B cell (primary cell): ENCODE measurements around the gene BBS1.

Experiments
- EZH2 ChIP-seq: IDR thresholded peaks from 2 replicates; pipeline ENCODE4 v1.6.1; 2012; ENCODE audit warnings: borderline replicate concordance, low read depth, mild to moderate bottlenecking, moderate library complexity, low read length; ENCODE audit not compliant: insufficient read depth, poor library complexity, severe bottlenecking
- TF ChIP-seq, protein P1 (sequence below): fragments of 200-600 bp; IDR thresholded peaks from one replicate; pipeline ENCODE4 v1.8.0; 2022; ENCODE audit warnings: antibody characterized with exemption, mild to moderate bottlenecking

DNA sequence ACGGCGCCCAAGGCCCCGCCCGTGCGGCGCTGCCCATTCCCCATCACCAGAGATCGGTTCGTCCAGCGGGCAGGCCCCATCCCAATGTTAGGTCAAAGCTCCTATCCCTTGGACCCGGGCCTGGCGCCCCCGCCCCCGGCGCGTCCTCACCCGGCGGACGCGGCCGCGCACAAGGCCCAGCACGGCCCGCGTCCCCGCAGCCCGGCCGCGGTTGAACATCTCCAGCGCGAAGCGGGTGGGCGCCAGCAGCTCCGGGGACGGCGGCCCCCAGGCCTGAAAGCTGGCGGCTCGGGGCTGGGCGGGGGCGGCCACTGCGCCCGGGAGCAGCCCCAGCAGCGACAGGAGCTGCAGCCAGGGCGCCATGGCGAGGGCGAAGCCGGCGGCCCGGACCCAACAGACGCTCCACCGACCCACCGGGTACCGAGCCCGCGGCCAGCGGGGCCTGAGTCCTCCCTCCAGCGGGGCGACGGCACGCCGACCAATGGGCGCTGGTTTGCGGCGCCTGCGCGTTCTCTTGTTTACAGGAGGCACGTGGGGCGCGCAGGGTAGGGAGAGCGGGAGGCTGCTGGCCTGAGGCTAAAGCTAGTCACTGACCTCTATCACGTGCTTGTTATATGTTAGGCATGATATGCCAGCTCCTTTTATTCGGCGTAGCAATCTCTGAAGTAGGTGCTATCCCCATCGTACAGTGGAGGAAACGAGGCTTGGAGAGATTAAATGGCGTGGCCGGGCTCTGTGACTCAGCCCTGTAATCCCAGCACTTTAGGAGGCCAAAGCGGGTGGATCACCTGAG is 57.9 kb downstream of the BBS1 start, which contains the start of gene CTSF:
- TF ChIP-seq, protein P1, sequence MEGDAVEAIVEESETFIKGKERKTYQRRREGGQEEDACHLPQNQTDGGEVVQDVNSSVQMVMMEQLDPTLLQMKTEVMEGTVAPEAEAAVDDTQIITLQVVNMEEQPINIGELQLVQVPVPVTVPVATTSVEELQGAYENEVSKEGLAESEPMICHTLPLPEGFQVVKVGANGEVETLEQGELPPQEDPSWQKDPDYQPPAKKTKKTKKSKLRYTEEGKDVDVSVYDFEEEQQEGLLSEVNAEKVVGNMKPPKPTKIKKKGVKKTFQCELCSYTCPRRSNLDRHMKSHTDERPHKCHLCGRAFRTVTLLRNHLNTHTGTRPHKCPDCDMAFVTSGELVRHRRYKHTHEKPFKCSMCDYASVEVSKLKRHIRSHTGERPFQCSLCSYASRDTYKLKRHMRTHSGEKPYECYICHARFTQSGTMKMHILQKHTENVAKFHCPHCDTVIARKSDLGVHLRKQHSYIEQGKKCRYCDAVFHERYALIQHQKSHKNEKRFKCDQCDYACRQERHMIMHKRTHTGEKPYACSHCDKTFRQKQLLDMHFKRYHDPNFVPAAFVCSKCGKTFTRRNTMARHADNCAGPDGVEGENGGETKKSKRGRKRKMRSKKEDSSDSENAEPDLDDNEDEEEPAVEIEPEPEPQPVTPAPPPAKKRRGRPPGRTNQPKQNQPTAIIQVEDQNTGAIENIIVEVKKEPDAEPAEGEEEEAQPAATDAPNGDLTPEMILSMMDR: no peak
- no peak for TF ChIP-seq EZH2
